IMR-90 (cell line): ENCODE results near the gene FAM47E. TPM values are rescaled to one million over a fixed set of nuclear protein-coding genes. Genes with fewer than 3 reads are reported as not detected.

Experiments used
- ATAC-seq: fragments of 200-7000 bp; cut with Tn5 transposase; 2 replicates; pipeline ENCODE4 v1.9.1; 2020; ENCODE audit warnings: low read depth, mild to moderate bottlenecking, moderate library complexity
- BruUV-seq: library from RNA; stranded (reverse); fragments of 400-500 nt; replicated peaks from 2 replicates; lab custom pipeline; 2021; lab: Mats Ljungman, UMichigan
- CTCF ChIA-PET: fragments of 300-600 bp; formaldehyde crosslinking; extraction: SDS; loops from one replicate; lab custom pipeline; 2021; ENCODE audit warnings: antibody characterized with exemption; lab: Yijun Ruan, JAX
- POLR2A ChIA-PET: fragments of 300-600 bp; sonication (Branson Sonifier 250); formaldehyde crosslinking; loops from one replicate; lab custom pipeline; 2022; ENCODE audit warnings: antibody characterized with exemption; ENCODE audit not compliant: unreplicated experiment; lab: Charles Lee
- DNase-seq: peaks from one replicate; pipeline ENCODE4 v3.0.0; 2013
- H2AFZ ChIP-seq: replicated peaks from 2 replicates; pipeline ENCODE3; 2013; ENCODE audit warnings: low read length, mild to moderate bottlenecking; ENCODE audit not compliant: poor library complexity
- H2AK5ac ChIP-seq: 2 replicates; pipeline ENCODE4 v1.6.1; 2013; ENCODE audit warnings: low read depth, low read length, inconsistent platforms
- H2AK9ac ChIP-seq: replicated peaks from 2 replicates; pipeline ENCODE3; 2013; ENCODE audit warnings: mild to moderate bottlenecking, low read depth, low read length, moderate library complexity; ENCODE audit not compliant: poor library complexity
- H2BK120ac ChIP-seq: 2 replicates; pipeline ENCODE4 v1.6.1; 2013; ENCODE audit warnings: low read depth, low read length, inconsistent platforms
- H2BK15ac ChIP-seq: 3 replicates; pipeline ENCODE4 v1.6.1; 2013; ENCODE audit warnings: low read depth, low read length, inconsistent platforms
- H2BK20ac ChIP-seq: 2 replicates; pipeline ENCODE4 v1.6.1; 2013; ENCODE audit warnings: low read depth, mild to moderate bottlenecking, inconsistent platforms, low read length, moderate library complexity
- H2BK5ac ChIP-seq: 2 replicates; pipeline ENCODE4 v1.6.1; 2013; ENCODE audit warnings: mild to moderate bottlenecking, low read depth, low read length, inconsistent platforms; ENCODE audit not compliant: poor library complexity, severe bottlenecking
- H3K14ac ChIP-seq: replicated peaks from 2 replicates; pipeline ENCODE4 v1.6.1; 2013; ENCODE audit warnings: low read depth, low read length, inconsistent platforms
- H3K18ac ChIP-seq: 2 replicates; pipeline ENCODE4 v1.6.1; 2013; ENCODE audit warnings: low read depth, low read length, control low read depth
- H3K23ac ChIP-seq: 2 replicates; pipeline ENCODE4 v1.6.1; 2013; ENCODE audit warnings: low read depth, low read length, inconsistent platforms
- H3K27ac ChIP-seq: 2 replicates; pipeline ENCODE4 v1.5.1; 2013; ENCODE audit warnings: mild to moderate bottlenecking, control low read depth, low read length; ENCODE audit not compliant: insufficient read depth
- H3K27me3 ChIP-seq: 2 replicates; pipeline ENCODE4 v1.6.1; 2013; ENCODE audit warnings: low read length; ENCODE audit not compliant: control insufficient read depth, insufficient read depth
- H3K36me3 ChIP-seq: 2 replicates; pipeline ENCODE4 v1.6.1; 2013; ENCODE audit warnings: low read length, mixed read lengths; ENCODE audit not compliant: control insufficient read depth, insufficient read depth
- H3K4ac ChIP-seq: 2 replicates; pipeline ENCODE4 v1.6.1; 2013; ENCODE audit warnings: low read depth, low read length, inconsistent platforms
- H3K4me1 ChIP-seq: 2 replicates; pipeline ENCODE4 v1.6.1; 2013; ENCODE audit warnings: low read length, mixed read lengths; ENCODE audit not compliant: control insufficient read depth, insufficient read depth
- H3K4me2 ChIP-seq: 2 replicates; pipeline ENCODE4 v1.6.1; 2013; ENCODE audit warnings: low read depth, mild to moderate bottlenecking, control low read depth, low read length, moderate library complexity
- H3K4me3 ChIP-seq: 2 replicates; pipeline ENCODE4 v1.5.1; 2013; ENCODE audit warnings: low read depth, mild to moderate bottlenecking, control low read depth, low read length, moderate library complexity; ENCODE audit not compliant: insufficient read depth
- H3K56ac ChIP-seq: 2 replicates; pipeline ENCODE4 v1.6.1; 2013; ENCODE audit warnings: low read length, inconsistent platforms; ENCODE audit not compliant: insufficient read depth; ENCODE audit errors: extremely low read depth
- H3K79me1 ChIP-seq, 2 experiments: 2 replicates each; pipeline ENCODE4 v1.6.1; 2013; ENCODE audit warnings: low read length in 2 of 2, inconsistent platforms in 1 of 2, low read depth in 1 of 2
- H3K9ac ChIP-seq: 2 replicates; pipeline ENCODE4 v1.6.1; 2013; ENCODE audit warnings: low read depth, low read length, control low read depth
- H3K9me1 ChIP-seq: 2 replicates; pipeline ENCODE4 v1.6.1; 2013; ENCODE audit warnings: low read length, inconsistent platforms; ENCODE audit not compliant: insufficient read depth
- H3K9me3 ChIP-seq: 2 replicates; pipeline ENCODE4 v1.6.1; 2013; ENCODE audit warnings: low read length; ENCODE audit not compliant: control insufficient read depth, insufficient read depth
- H4K20me1 ChIP-seq: 2 replicates; pipeline ENCODE4 v1.6.1; 2013; ENCODE audit warnings: low read length, inconsistent platforms; ENCODE audit not compliant: insufficient read depth
- H4K5ac ChIP-seq: 2 replicates; pipeline ENCODE4 v1.6.1; 2013; ENCODE audit warnings: mild to moderate bottlenecking, low read depth, low read length, control low read depth
- H4K8ac ChIP-seq, 2 experiments: 2 replicates each; pipeline ENCODE4 v1.6.1; 2013; ENCODE audit warnings: low read depth in 2 of 2, low read length in 2 of 2, control low read depth in 1 of 2, inconsistent platforms in 1 of 2
- H4K91ac ChIP-seq: 2 replicates; pipeline ENCODE4 v1.6.1; 2013; ENCODE audit warnings: low read depth, low read length, inconsistent platforms; ENCODE audit not compliant: insufficient read depth
- BHLHE40 ChIP-seq: fragments of 150-350 bp; IDR thresholded peaks from 2 replicates; pipeline ENCODE4 v1.6.1; 2016; ENCODE audit warnings: mild to moderate bottlenecking, low read depth, low read length
- CEBPB ChIP-seq: IDR thresholded peaks from 2 replicates; pipeline ENCODE4 v1.6.1; 2012; ENCODE audit warnings: low read depth, low read length, improper control_type of control experiment
- CHD1 ChIP-seq: IDR thresholded peaks from 2 replicates; pipeline ENCODE4 v1.6.1; 2012; ENCODE audit warnings: low read depth, low read length, improper control_type of control experiment
- FOS ChIP-seq: fragments of 150-350 bp; IDR thresholded peaks from 2 replicates; pipeline ENCODE4 v1.6.1; 2016; ENCODE audit warnings: low read depth, low read length
- MAFK ChIP-seq: IDR thresholded peaks from 2 replicates; pipeline ENCODE4 v1.6.1; 2012; ENCODE audit warnings: low read depth, low read length, improper control_type of control experiment
- MAZ ChIP-seq: IDR thresholded peaks from 2 replicates; pipeline ENCODE4 v1.6.1; 2012; ENCODE audit warnings: low read depth, mild to moderate bottlenecking, low read length, improper control_type of control experiment, moderate library complexity, borderline replicate concordance
- MXI1 ChIP-seq: IDR thresholded peaks from 2 replicates; pipeline ENCODE4 v1.6.1; 2012; ENCODE audit warnings: low read depth, mild to moderate bottlenecking, low read length, moderate library complexity, borderline replicate concordance
- NFE2L2 ChIP-seq: fragments of 150-350 bp; IDR thresholded peaks from 2 replicates; pipeline ENCODE4 v1.6.1; 2016; ENCODE audit warnings: low read depth, mild to moderate bottlenecking, low read length
- POLR2A ChIP-seq: IDR thresholded peaks from 2 replicates; pipeline ENCODE4 v1.6.1; 2012; ENCODE audit warnings: mild to moderate bottlenecking, low read depth, low read length
- RAD21 ChIP-seq: IDR thresholded peaks from 2 replicates; pipeline ENCODE4 v1.6.1; 2012; ENCODE audit warnings: low read length, improper control_type of control experiment
- RCOR1 ChIP-seq: IDR thresholded peaks from 2 replicates; pipeline ENCODE4 v1.6.1; 2012; ENCODE audit warnings: mild to moderate bottlenecking, low read length, improper control_type of control experiment; ENCODE audit not compliant: insufficient replicate concordance
- RFX5 ChIP-seq: IDR thresholded peaks from 2 replicates; pipeline ENCODE4 v1.8.0; 2012; ENCODE audit warnings: low read depth, mild to moderate bottlenecking, low read length, moderate library complexity
- SMC3 ChIP-seq: fragments of 150-350 bp; IDR thresholded peaks from 2 replicates; pipeline ENCODE4 v1.6.1; 2016; ENCODE audit warnings: low read depth, mild to moderate bottlenecking, antibody characterized with exemption, low read length, moderate library complexity
- dilution Hi-C: fragments of 300-500 bp; cut with HindIII; formaldehyde crosslinking; loops from one replicate; pipeline ENCODE4 v1.14.3; 2018; ENCODE audit warnings: low sequenced_read_pairs; ENCODE audit not compliant: unreplicated experiment
- in situ Hi-C: fragments of 300-500 bp; cut with MboI; formaldehyde crosslinking; loops from 3 replicates; pipeline ENCODE4 v1.14.3; 2019; ENCODE audit warnings: low sequenced_read_pairs, inconsistent platforms, mixed read lengths
- intact Hi-C: fragments of 100-400 bp; cut with micrococcal nuclease; formaldehyde crosslinking; loops from 2 replicates; pipeline ENCODE4 v1.10.0; 2022
- polyA plus RNA-seq, 3 experiments: library from polyadenylated mRNA; depleted of rRNA; stranded (reverse); fragments of >200 nt; gene quantifications; 2 replicates each; pipeline ENCODE4 v1.2.3, GENCODE V29; 2012; ENCODE audit warnings: low replicate concordance in 1 of 3
- total RNA-seq: library from RNA; depleted of rRNA; stranded (reverse); fragments of >200 nt; gene quantifications from 2 replicates; pipeline ENCODE4 v1.2.3, GENCODE V29; 2012
- TF ChIP-seq, protein P1 (sequence below): fragments of 150-350 bp; IDR thresholded peaks from 2 replicates; pipeline ENCODE4 v1.6.1; 2016; ENCODE audit warnings: low read depth, mild to moderate bottlenecking, low read length, moderate library complexity, borderline replicate concordance
- TF ChIP-seq, protein P2 (sequence below): fragments of 150-350 bp; IDR thresholded peaks from 2 replicates; pipeline ENCODE4 v1.6.1; 2017; ENCODE audit warnings: mild to moderate bottlenecking, antibody characterized with exemption, low read length, low read depth
- TF ChIP-seq, protein P3 (sequence below): conservative IDR thresholded peaks from 2 replicates; pipeline ENCODE4 v1.5.1; 2012; ENCODE audit warnings: mild to moderate bottlenecking, low read depth, low read length, improper control_type of control experiment

The FAM47E gene
- total and polyA plus RNA-seq, 2 of the 4 experiments (the other 2 are of a cell fraction): 0.05 TPM; not detected in 1

DNA sequence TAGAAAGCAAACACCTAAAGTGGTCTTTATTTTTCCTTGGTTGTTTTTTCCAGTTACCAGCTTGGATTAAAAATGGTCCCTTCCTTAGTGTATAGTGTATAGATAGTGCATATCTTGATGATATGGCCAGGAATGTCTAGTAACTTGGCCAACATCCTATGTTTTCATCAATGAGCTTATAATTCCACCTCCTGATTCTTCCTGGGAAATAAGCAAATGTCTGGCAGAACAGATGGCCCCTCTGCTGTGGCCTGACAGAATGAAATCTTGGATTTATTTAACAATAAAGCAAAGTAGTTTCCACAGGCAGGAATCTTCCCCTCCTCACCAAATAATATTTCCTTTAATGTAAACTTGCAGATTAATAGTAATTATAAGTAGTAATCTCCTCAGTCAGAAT is 44.0 kb upstream of the FAM47E start:
- H4K20me1 ChIP-seq: peaks cover 24% of the 10 kb centered on the region; the same call in 1 of the 2 replicates
- no peak overlapping the region for H3K14ac ChIP-seq
- TF ChIP-seq RAD21 (no peak), CEBPB (no peak), MAFK (no peak), CHD1 (no peak), SMC3 (no peak), FOS (no peak), RFX5 (no peak), POLR2A (no peak), MAZ (no peak), BHLHE40 (no peak), RCOR1 (no peak), NFE2L2 (no peak), MXI1 (no peak)
- TF ChIP-seq, protein P1, sequence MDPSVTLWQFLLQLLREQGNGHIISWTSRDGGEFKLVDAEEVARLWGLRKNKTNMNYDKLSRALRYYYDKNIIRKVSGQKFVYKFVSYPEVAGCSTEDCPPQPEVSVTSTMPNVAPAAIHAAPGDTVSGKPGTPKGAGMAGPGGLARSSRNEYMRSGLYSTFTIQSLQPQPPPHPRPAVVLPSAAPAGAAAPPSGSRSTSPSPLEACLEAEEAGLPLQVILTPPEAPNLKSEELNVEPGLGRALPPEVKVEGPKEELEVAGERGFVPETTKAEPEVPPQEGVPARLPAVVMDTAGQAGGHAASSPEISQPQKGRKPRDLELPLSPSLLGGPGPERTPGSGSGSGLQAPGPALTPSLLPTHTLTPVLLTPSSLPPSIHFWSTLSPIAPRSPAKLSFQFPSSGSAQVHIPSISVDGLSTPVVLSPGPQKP: no peak
- TF ChIP-seq, protein P2, sequence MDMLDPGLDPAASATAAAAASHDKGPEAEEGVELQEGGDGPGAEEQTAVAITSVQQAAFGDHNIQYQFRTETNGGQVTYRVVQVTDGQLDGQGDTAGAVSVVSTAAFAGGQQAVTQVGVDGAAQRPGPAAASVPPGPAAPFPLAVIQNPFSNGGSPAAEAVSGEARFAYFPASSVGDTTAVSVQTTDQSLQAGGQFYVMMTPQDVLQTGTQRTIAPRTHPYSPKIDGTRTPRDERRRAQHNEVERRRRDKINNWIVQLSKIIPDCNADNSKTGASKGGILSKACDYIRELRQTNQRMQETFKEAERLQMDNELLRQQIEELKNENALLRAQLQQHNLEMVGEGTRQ: no peak
- TF ChIP-seq, protein P3, sequence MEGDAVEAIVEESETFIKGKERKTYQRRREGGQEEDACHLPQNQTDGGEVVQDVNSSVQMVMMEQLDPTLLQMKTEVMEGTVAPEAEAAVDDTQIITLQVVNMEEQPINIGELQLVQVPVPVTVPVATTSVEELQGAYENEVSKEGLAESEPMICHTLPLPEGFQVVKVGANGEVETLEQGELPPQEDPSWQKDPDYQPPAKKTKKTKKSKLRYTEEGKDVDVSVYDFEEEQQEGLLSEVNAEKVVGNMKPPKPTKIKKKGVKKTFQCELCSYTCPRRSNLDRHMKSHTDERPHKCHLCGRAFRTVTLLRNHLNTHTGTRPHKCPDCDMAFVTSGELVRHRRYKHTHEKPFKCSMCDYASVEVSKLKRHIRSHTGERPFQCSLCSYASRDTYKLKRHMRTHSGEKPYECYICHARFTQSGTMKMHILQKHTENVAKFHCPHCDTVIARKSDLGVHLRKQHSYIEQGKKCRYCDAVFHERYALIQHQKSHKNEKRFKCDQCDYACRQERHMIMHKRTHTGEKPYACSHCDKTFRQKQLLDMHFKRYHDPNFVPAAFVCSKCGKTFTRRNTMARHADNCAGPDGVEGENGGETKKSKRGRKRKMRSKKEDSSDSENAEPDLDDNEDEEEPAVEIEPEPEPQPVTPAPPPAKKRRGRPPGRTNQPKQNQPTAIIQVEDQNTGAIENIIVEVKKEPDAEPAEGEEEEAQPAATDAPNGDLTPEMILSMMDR: no peak
- peaks cover 18% of the 10 kb centered on the region for H3K4me1 ChIP-seq
- peak overlapping the region; percentile 5 for H2BK5ac ChIP-seq
- intact Hi-C loops: no loop called here
- no peak overlapping the region for H3K27ac ChIP-seq
- H3K23ac ChIP-seq: no peak overlapping the region
- DNase-seq: no peak
- POLR2A ChIA-PET: no interaction called here
- H4K91ac ChIP-seq: no peak overlapping the region
- dilution Hi-C loops: no loop called here
- ATAC-seq: no peak
- no peak overlapping the region for H3K4me3 ChIP-seq
- H3K18ac ChIP-seq: no peak overlapping the region
- BruUV-seq: no TSS peak
- H3K36me3 ChIP-seq: peaks cover 1% of the 10 kb centered on the region; the same call in 1 of the 2 replicates
- CTCF ChIA-PET: no interaction called here
- no peak overlapping the region for H2AFZ ChIP-seq
- H3K9me3 ChIP-seq: no peaks in the 10 kb centered on the region
- peaks cover 18 to 72% of the 10 kb centered on the region in 2 experiments for H3K79me1 ChIP-seq
- in situ Hi-C loops: loop anchor here (5.0 kb wide), 1 partner anchor 960 kb away; no protein-coding TSS in a partner anchor
- no peak overlapping the region for H3K56ac ChIP-seq
- peaks cover 16% of the 10 kb centered on the region for H3K9me1 ChIP-seq
- peak overlapping the region; percentile 27; the same call in 1 of the 2 replicates for H3K4me2 ChIP-seq
- H4K8ac ChIP-seq: no peak overlapping the region
- H3K27me3 ChIP-seq: no peaks in the 10 kb centered on the region
- no peak overlapping the region for H4K5ac ChIP-seq
- no peak overlapping the region for H2BK15ac ChIP-seq
- no peak overlapping the region for H2AK9ac ChIP-seq
- H2BK20ac ChIP-seq: no peak overlapping the region
- no peak overlapping the region for H2AK5ac ChIP-seq
- no peak overlapping the region for H3K9ac ChIP-seq
- H3K4ac ChIP-seq: no peak overlapping the region
- no peak overlapping the region for H2BK120ac ChIP-seq
